IPS DF 4.7 (cell line): Measurements from ENCODE around the gene MIPOL1.
"Not testable (repeated sequence)": the region's sequence is repeated elsewhere in the genome, so short reads cannot be mapped to it uniquely, and the experiment has no call there.

Experiments
- DNase-seq: peaks from one replicate; pipeline ENCODE4 v3.0.0-alpha.2; 2013; ENCODE audit warnings: low spot score; ENCODE audit errors: extremely low read depth

The MIPOL1 gene

GRCh38 chr14:37230551-37231194 lies 32.9 kb downstream of the MIPOL1 start:
- peak; percentile 11 for DNase-seq

GRCh38 chr14:37232907-37233481 lies 35.3 kb downstream of the MIPOL1 start:
- DNase-seq: peak; percentile 25

- DNase-seq: no peak
These were observed 36.5 kb downstream of the MIPOL1 start for GRCh38 chr14:37234222-37234621.

GRCh38 chr14:37236044-37236443 lies 38.3 kb downstream of the MIPOL1 start:
- DNase-seq: not testable (repeated sequence)

- no peak for DNase-seq
These were observed 39.4 kb downstream of the MIPOL1 start for GRCh38 chr14:37237094-37237493.

- no peak for DNase-seq
These were observed 40.0 kb downstream of the MIPOL1 start for GRCh38 chr14:37237735-37238200.

GRCh38 chr14:37241198-37241597 lies 43.5 kb downstream of the MIPOL1 start:
- no peak for DNase-seq

GRCh38 chr14:37246427-37246829 lies 48.7 kb downstream of the MIPOL1 start:
- peak; percentile 16 for DNase-seq

- no peak for DNase-seq
These were observed 50.2 kb downstream of the MIPOL1 start for GRCh38 chr14:37247791-37248461.

GRCh38 chr14:37251775-37252174 lies 54.0 kb downstream of the MIPOL1 start:
- no peak for DNase-seq

GRCh38 chr14:37252434-37252833 lies 54.7 kb downstream of the MIPOL1 start:
- DNase-seq: no peak

- DNase-seq: no peak
These were observed 56.2 kb downstream of the MIPOL1 start for GRCh38 chr14:37253905-37254304.

GRCh38 chr14:37254411-37254947 lies 56.7 kb downstream of the MIPOL1 start:
- DNase-seq: no peak

GRCh38 chr14:37257501-37258070 lies 59.8 kb downstream of the MIPOL1 start:
- no peak for DNase-seq

GRCh38 chr14:37262649-37263048 lies 64.9 kb downstream of the MIPOL1 start:
- DNase-seq: no peak

- DNase-seq: no peak
These were observed 66.0 kb downstream of the MIPOL1 start for GRCh38 chr14:37263656-37264236.

- DNase-seq: no peak
These were observed 71.1 kb downstream of the MIPOL1 start for GRCh38 chr14:37268788-37269187.

- no peak for DNase-seq
These were observed 72.9 kb downstream of the MIPOL1 start for GRCh38 chr14:37270629-37271028.

- no peak for DNase-seq
These were observed 74.8 kb downstream of the MIPOL1 start for GRCh38 chr14:37272569-37272968.

- no peak for DNase-seq
These were observed 76.9 kb downstream of the MIPOL1 start for GRCh38 chr14:37274652-37275051.

GRCh38 chr14:37275963-37276362 lies 78.2 kb downstream of the MIPOL1 start:
- no peak for DNase-seq
